GM19035 (cell line): ENCODE data around the gene CHRM4.
A peak's percentile ranks its signal among the peaks of the same experiment; 100 is the strongest.

Experiments used
- ATAC-seq: cut with Tn5 transposase; IDR thresholded peaks from one replicate; pipeline ENCODE4 v1.9.1; 2021; ENCODE audit not compliant: unreplicated experiment

CHRM4 gene

DNA sequence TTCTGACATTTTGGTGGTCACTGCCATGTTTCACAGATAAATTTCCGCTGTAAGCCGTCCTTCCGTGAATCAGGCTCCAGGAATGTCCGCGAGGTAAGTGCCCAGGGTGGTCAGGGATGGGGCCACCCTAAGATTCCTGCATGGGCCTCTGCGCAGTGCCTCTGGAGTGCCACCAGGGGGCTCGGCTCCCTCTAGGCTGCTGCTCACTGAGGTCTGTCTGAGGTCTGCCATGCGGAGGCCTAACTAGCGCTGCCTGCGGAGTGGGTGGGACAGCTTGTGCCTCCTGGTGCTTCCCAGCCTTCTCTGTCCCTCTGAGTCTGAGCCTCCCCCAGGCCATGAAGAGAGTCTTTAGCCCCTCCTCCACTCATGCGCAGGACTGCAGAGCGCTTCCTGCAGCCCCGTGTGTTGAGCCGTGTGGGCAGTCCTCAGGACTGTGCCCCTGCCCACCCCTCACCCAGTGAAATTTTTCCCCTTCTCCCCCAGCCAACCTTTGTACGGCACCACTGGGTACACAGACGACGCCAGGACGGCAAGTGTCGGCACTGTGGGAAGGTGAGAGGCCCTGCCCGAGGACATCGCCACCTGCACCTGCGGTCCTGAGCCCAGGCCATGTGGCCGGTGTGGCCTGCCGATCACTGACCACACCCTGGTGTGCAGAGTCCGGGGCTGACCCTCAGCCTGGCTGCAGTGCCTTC is 22.0 kb downstream of the CHRM4 start:
- ATAC-seq, result no peak

DNA sequence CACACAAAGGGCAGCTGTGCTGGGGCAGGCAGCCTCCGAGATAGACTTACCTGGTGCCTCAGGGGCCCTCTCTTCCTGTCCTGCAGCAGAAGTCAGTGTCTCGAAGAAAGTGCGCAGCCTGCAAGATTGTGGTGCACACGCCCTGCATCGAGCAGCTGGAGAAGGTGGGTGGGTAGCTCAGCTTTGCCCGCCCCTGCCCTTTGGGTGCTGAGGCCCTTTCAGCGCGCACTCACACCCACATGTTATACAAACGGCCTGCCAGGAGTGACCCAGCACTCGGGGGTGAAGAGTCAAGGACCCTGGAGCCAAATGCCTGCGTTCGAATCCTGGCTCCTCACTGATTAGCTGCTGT is 23.7 kb downstream of the CHRM4 start:
- no peak for ATAC-seq

DNA sequence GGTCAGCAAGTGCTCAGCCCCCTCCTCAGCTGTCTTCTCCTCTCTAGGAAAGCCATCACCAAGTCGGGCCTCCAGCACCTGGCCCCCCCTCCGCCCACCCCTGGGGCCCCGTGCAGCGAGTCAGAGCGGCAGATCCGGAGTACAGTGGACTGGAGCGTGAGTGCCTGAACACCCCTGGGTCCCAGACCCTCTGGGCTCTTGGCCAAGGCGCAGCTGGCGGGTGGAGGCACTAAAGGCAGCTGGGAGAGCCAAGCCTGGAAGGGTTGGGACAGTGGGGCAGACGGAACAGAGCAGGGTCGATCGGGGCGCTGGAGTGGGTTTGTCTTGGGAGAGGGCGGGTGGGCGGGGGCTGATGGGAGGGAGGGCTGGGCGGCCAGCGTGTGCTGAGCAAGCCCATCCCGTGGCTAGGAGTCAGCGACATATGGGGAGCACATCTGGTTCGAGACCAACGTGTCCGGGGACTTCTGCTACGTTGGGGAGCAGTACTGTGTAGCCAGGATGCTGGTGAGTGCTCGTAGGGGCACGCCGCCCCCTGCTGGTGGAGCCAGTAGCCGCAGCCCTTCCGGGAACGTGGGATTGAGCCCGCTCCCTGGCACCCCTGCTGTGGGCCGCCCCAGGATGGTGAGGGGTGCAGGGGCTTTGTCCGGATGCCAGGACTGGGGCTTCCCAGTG is 24.2 kb downstream of the CHRM4 start:
- no peak for ATAC-seq

DNA sequence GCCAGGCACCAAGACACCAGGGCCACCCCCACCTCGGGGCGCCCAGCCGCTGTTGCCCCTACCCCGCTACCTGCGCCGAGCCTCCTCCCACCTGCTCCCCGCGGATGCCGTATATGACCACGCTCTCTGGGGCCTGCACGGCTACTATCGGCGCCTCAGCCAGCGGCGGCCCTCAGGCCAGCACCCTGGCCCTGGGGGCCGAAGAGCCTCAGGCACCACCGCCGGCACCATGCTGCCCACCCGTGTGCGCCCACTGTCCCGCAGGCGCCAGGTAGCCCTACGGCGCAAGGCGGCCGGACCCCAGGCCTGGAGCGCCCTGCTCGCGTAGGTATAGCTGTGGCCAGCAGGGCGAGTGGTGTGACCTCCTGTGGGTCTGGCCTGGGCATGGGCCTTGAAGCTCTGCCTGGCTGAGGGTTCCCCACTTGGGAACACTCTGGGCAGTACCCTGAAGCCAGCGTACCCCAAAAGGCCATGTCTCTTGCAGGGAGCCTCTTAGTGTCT is 24.9 kb downstream of the CHRM4 start:
- no peak for ATAC-seq

DNA sequence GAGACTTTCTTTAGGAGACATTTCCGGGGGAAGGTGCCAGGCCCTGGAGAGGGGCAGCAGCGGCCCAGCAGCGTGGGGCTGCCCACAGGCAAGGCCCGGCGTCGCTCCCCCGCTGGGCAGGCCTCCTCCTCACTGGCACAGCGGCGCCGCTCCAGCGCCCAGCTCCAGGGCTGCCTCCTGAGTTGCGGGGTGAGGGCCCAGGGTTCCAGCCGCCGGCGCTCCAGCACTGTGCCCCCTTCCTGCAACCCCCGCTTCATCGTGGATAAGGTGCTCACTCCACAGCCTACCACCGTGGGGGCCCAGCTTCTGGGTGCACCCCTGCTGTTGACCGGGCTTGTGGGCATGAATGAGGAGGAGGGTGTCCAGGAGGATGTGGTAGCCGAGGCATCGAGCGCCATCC is 25.3 kb downstream of the CHRM4 start:
- ATAC-seq, result no peak

DNA sequence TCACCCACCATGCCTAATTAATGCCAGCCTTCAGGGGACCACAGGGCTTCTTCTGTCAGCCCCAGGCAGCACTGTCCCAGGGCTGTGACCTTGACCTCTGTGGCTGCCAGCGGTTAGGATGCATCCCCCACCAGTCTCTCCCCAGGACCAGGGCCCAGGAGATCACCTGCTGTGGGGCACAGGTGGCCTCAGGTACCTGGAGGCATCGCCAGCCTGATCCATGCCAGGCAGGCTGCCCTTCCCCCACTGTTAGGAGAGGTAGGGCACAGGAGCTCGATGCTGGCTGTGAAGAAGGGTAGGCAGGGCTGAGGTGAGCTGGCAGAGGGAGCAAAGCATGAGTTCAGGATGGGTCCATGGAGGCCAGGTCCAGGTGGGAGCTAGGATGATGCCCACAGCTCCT is 26.8 kb downstream of the CHRM4 start:
- no peak for ATAC-seq

DNA sequence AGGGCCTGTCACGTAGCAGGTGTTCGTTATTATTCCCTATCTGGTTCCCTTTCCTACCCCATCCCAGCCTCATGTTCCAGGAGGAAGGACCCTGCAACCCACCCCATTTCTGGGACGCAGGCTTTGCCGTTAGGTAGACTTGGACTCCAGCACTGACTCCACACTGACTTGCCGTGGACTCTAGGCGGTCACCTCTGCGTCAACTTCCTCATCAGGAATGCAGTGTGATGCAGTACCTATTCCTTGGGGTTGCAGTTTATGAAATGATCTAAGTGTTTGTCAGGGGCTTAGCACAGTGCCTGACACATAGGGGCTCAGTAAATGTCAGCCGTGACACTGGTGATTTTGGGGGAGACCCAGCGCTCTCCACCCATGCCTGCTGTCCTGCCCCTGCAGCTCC is 27.5 kb downstream of the CHRM4 start:
- ATAC-seq, result no peak

DNA sequence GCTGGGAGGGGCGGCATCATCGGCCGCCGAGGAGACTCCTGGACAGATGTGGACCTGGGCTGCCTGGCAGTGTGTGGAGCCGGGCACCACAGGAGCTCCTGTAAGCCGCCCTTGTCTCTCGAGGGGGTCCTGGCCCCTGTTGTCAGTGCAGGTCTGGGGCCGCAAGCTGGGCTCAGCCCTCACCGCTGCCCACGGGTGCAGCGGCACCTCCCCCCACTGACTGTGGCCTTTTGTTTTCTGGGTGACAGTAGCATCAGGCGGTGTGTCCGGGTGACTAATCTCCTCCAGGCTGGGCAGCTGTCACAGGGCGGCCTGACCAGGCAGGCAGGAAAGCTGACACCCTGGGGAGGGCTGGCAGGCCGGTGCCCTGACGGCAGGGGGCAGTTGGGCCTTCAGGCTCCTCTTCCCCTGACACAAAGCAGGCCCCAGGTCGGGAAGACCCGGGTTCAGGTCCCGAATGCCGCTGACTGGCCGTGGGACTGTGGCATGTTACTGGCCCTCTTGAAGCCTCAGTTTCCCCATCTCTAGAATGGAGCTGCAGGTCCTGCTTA is 28.0 kb downstream of the CHRM4 start:
- ATAC-seq, result no peak

DNA sequence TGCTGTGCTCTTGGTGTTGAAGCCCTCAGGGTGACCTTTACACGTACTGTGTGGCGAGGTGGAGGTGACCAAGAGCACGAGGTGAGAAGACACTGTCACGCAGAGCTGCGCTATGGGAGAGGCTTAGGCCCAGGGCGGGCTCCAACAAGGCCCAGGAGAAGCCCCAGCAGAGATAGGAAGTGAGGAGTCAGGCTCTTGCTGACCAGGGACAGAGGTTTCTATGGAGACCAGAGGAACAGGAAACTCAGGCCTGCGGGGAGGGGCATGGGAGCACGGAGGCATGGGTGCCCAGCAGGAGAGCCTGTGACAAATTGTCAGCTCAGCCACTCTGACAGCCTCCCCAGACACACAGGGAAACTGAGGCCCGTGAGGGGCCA is 28.6 kb downstream of the CHRM4 start:
- no peak for ATAC-seq

DNA sequence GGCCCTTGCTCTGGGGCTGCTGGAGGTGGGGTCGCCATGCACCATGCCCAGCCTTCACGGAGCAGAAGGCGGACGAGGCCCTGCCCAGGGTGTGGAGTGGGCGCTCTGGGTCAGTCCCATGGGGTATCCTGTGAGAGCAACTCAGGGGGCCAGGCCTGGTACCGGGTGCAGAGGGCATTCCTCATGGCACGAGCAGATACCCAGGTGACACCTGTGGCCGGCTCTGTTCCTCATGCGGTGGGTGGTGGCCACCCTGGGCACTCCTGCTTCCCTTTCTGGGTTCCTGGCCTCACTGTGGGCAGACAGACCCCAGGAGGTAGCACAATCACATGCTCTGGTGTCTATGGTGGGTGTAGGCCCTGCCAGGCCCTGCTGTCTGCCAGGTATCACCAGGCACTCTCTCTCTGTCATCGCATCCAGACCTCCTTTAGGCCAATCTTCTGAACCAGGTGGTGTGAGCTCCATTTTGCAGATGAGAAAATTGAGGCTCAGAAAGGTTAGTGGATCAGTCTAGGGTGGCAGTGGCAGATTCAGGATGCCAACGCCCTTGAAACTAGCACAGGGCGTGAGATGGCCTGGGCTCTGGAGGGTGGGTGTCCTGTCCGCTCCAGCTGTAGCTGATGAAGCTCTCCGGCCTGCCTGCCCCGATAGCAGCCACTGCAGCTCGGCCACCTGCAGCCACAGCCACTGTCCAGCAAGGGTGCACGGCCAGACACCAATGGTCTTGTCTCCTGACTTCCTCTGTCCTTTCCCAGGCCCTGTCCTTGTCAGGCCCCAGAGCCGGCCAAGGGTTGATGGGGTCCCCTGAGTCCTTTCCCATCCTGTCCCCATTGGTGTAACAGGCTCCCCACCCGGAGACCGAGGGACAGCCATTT is 29.2 kb downstream of the CHRM4 start:
- ATAC-seq, result no peak

DNA sequence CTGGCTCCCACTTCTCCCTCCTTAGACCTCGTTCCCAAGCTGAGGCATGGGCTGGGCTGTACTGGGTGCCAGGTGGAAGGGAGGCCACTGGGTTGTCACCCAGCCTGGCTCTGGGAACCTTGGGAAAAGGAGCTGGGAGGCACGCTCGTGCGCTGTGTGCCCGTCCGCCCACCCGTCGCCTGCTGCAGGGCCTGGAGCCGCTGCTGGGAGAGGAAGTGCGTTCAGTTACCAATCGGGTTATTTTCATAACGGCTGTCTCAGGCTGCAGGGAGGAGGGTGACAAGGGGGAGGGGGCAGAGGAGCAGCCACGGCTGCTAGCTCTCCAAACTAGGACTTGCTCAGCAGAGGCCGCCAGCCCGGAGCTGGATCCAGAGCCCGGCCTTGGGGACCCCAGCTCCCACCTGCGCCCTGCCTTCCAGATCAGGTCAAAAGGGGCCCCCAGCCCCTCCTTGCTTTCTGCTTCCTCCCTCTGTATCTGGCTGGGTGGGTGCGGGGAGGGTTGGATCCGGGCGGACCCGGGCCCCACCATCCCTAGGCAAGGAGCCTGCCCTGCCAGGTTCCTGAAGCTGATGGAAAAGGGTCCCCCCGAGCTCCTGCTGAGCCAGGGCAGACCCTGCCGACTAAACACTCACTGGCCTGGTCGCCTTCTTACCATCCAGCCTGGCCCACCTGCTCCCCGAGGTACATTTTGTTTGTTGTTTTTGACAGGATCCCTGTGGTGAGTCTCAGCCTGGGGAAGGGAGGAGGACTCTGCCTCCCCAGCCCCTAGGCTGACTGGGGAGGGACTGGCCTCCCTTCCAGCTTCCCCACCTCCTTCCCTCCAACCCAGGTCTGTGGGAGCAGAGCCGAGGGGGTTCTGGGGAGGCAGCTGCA is 30.1 kb downstream of the CHRM4 start:
- peak; percentile 91 for ATAC-seq

DNA sequence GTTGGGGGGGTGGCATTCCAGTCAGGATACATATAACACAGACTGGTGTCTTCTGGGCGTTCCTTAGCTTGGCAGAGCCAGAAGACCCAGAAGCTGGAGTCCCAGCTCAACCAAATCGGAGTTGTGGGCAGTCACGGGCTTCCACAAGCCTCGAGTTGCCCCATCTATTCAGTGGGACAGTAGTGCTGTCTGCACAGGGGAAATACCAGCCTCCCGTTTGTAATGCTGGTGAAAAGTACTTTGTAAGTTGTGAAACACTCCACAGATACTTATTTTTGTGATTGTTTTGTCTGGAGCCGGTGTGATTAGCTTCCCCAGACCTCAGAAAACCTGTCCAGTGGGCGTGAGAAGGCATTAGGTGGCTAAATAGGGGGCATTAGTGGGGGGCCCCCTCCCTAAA is 30.7 kb downstream of the CHRM4 start:
- no peak for ATAC-seq

DNA sequence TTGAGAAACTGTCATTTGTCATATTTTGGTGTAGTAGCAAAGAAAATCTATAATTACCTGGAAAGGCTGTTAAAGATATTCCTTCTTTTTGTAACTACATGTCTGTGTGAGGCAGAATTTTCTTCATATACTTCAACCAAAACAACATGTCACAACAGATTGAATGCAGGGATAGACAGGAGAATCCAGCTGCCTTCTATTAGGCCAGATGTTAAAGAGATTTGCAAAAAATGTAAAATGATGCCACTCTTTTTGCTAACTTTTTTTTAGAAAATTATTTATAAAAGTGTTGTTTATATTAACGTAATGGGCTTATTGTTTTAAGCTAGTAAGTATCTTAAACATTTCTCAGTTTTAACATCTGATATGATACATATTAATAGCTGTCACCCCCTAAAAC is 31.6 kb downstream of the CHRM4 start:
- no peak for ATAC-seq

DNA sequence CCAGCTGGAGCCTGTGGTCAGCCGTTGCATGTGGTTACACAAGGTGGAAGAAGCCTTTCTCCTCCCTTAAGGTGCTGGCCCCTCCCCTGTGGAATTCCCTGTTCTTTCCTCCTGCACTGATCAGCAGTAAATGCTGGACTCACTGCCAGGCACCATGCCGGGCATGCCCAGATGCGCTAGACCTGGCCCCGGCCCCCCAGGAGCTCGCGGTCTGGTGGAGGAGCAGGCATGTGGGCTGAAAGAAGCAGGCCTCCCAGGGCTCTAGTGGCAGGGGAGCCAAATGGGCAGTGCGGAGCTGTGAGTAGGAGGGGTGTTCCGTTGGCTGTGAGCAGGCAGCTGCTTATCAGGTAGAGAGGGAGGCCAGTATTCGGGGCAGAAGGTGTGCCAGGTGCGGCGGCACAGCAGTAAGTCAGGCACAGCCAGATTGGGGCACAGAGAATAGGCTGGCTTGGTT is 34.1 kb downstream of the CHRM4 start:
- ATAC-seq, result no peak

DNA sequence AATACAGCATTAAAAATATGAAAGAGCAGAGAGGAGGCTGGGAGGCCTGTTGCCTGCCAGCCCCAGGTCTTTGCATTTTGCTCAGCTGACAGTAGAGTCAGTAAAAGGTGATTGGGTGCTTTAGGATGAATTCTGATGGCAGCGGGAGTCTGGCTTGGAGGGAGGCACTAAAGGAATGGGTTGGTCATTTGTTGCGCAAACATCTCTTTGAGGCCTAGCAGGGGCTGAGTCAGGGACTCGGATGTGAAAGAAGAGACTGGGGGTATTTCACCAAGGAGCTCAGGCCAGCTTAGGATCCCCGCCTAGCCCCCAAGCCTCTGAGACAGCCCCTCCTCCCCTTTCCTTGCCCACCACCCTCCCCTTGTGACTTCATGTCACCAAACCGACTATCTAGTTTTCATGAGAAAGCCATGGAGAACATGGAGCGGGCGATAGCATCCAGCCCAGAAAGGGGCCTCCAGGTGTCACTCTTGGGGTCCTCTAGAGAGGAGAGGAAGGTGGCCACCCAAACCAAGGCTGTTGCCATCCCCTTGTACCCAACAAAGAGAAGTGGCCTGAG is 34.6 kb downstream of the CHRM4 start:
- no peak for ATAC-seq

DNA sequence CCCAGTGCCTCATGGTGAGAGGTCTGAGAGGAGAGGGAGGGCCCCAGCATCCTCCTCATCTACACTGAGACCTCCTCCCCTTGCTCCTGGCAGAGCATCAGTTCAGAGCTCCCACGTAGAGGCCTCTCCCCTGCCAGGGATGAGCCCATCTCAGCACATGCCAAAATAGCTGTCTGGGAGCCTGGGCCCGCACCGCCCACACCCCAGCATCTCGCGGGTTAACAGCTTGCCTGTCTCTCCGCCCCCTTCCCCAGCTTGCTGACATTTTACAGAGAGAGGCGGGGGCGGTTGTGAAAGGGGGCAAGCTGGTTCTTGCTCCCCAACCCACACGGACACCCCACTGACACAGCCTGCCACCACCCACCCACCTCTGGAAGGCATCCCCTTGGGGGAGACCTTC is 37.9 kb downstream of the CHRM4 start:
- ATAC-seq, result no peak

DNA sequence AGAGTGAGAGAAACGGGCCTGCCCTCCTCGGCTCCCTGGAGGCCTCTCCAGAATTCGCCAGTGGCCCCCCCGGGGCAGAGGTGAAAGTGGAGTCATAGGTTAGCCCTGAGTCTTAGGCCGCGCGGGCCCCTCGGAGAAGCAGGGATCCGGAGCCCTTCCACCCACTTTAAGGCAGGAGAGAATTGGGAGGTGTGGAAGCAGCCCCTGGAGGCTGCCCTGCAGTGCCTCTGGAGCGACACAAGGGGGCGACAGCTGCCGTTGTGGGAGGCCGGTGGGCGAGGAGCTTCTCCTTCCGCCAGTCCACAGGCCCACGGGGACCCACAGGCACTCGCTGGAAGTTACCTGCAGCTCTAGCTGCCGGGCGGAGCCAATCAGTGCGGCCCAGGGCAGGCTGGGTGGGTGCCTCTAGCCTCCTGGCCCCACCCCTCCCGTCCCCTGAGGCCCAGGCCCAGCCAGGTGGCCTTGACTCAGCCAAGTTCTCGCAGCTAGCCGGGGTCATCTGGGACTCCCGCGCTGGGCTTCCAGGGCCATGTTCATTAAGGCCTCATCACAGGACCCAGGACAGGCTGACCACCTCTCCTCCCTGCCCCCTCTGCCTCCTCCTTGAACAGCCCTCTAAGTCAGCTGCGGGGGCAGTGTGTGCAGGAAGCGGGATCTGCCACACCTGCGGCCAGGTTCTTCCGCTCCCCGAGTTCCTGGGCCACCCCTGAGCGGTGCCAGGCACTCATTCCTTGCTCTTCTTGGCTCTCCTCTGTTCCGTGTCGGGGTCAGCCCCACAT is 39.3 kb downstream of the CHRM4 start:
- no peak for ATAC-seq

DNA sequence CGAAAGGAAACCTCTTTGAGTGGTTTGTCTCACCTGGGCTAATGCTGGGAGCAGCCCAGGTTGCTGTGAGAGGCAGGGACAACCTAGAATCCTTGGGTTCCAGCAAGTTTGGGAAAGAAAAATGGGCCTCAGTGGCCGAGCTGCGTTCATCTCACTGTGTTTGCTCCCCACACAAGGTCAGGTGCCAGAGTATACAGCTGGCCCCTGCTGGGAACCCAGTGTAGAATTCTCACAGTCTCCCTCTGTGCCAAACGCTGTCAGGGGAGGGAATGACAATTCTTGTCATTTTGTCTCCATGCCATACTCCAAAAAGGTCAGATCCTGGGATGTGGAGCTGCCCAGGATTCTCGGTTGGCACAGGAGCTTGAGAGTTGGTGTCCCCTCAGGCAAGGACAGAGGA is 40.0 kb downstream of the CHRM4 start:
- ATAC-seq, result no peak

DNA sequence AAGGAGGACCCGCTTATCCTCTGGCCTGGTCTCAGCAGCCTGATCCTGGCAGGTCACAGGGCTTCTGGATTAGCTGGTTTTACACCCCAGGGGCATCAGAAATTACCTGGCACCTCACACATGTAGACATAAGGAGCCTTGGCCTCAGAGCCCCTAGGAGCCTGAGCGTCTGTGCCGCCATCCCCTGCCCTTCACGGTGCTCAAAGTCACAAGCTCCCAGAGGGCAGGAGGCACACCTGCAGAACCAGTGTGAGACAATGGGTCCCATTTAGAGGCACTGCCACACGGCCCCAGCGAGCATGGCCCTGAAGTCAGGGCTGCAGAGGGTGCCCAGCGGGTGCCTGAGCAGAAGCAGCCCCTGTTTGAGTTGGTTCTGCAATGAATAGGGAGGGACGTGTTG is 40.4 kb downstream of the CHRM4 start:
- ATAC-seq, result no peak

DNA sequence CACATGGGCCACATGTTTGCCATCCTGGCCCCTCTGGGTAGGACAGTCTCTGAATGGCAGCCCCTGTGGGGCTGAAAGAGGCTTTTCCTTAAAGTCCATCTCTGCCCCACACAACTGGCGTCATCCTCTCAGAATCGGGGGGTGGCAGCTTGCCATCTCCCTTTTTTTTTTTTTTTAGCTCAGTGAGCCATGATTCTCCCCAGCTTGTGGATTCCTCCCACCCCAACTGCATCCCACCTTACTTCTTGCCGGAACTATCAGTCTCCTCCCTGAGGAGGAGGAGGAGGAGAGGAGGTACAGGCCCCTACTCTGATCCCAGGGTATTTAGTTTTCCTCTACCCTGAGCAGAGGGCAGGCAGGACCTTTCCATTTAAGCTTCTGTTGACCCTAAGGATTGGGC is 40.9 kb downstream of the CHRM4 start:
- ATAC-seq, result no peak
